ENCODE results near the gene SPOCK1. TPM values are rescaled to one million over a fixed set of nuclear protein-coding genes. Genes with fewer than 3 reads are reported as not detected.

SPOCK1 gene
- polyA plus RNA-seq, 3 donors = 1.8 to 5.7 (median 2.1) TPM

- Histone ChIP-seq H3K9ac (ENCODE audit: insufficient read depth, low read length, poor library complexity, severe bottlenecking) (no peak overlapping the region), H3K36me3 (replicated peaks in 1 of 2; ENCODE audit: control insufficient read depth in 1 of 2, insufficient read depth in 2 of 2, low read length in 2 of 2) (no peaks in the 10 kb centered on the region), H3K9me3 (replicated peaks in 1 of 2; ENCODE audit: control insufficient read depth in 1 of 2, insufficient read depth in 1 of 2, low read length in 2 of 2) (no peaks in the 10 kb centered on the region), H2AFZ (ENCODE audit: insufficient read depth, low read depth, low read length, poor library complexity, severe bottlenecking) (no peak overlapping the region), H3K4me3 (replicated peaks in 1 of 3; ENCODE audit: low read depth in 2 of 3, low read length in 3 of 3) (no peak overlapping the region), H4K20me1 (ENCODE audit: insufficient read depth, low read length) (no peaks in the 10 kb centered on the region), H3K4me2 (replicated peaks; ENCODE audit: extremely low read depth, low read length, poor library complexity, severe bottlenecking) (no peak overlapping the region), H3K27ac (ENCODE audit: low read depth in 1 of 2, low read length in 2 of 2) (no peak overlapping the region), H3K27me3 (ENCODE audit: control insufficient read depth in 2 of 2, insufficient read depth in 2 of 2, low read length in 2 of 2) (no peaks in the 10 kb centered on the region), H3K79me2 (ENCODE audit: insufficient read depth, low read length) (no peaks in the 10 kb centered on the region), H3K4me1 (ENCODE audit: control insufficient read depth in 1 of 2, insufficient read depth in 2 of 2, low read length in 2 of 2) (no peaks in the 10 kb centered on the region)
- H3K9me3 Mint-ChIP-seq = peaks cover 0 to 3% (median 0%) of the 10 kb centered on the region in 7 donors
- H3K27ac Mint-ChIP-seq = no peak overlapping the region
- no peaks in the 10 kb centered on the region for H3K36me3 Mint-ChIP-seq
- no peak for DNase-seq
- no peak overlapping the region for H3K4me3 Mint-ChIP-seq
- peaks cover 2% of the 10 kb centered on the region in 3 donors for H3K27me3 Mint-ChIP-seq (ENCODE audit: low read depth in 3 of 3)
- WGBS (ENCODE audit: insufficient coverage) = no CpG with 5 or more reads among the region's 1 CpG
- TF ChIP-seq CTCF (IDR thresholded peaks at IDR 0.05) = no peak
- peaks cover 3% of the 10 kb centered on the region for H3K4me1 Mint-ChIP-seq
- intact Hi-C loops (cut with micrococcal nuclease) = no loop called here
Measured at GRCh38 chr5:137091472-137091871, 407.7 kb downstream of the SPOCK1 start.

GRCh38 chr5:137090721-137091120 lies 408.4 kb downstream of the SPOCK1 start:
- Histone ChIP-seq H4K20me1 (ENCODE audit: insufficient read depth, low read length) (no peaks in the 10 kb centered on the region), H3K4me2 (replicated peaks; ENCODE audit: extremely low read depth, low read length, poor library complexity, severe bottlenecking) (no peak overlapping the region), H3K9me3 (replicated peaks in 1 of 2; ENCODE audit: control insufficient read depth in 1 of 2, insufficient read depth in 1 of 2, low read length in 2 of 2) (no peaks in the 10 kb centered on the region), H3K9ac (ENCODE audit: insufficient read depth, low read length, poor library complexity, severe bottlenecking) (no peak overlapping the region), H3K4me1 (ENCODE audit: control insufficient read depth in 1 of 2, insufficient read depth in 2 of 2, low read length in 2 of 2) (no peaks in the 10 kb centered on the region), H3K4me3 (replicated peaks in 1 of 3; ENCODE audit: low read depth in 2 of 3, low read length in 3 of 3) (no peak overlapping the region), H3K36me3 (replicated peaks in 1 of 2; ENCODE audit: control insufficient read depth in 1 of 2, insufficient read depth in 2 of 2, low read length in 2 of 2) (no peaks in the 10 kb centered on the region), H3K27me3 (ENCODE audit: control insufficient read depth in 2 of 2, insufficient read depth in 2 of 2, low read length in 2 of 2) (no peaks in the 10 kb centered on the region), H2AFZ (ENCODE audit: insufficient read depth, low read depth, low read length, poor library complexity, severe bottlenecking) (no peak overlapping the region), H3K79me2 (ENCODE audit: insufficient read depth, low read length) (no peaks in the 10 kb centered on the region), H3K27ac (ENCODE audit: low read depth in 1 of 2, low read length in 2 of 2) (no peak overlapping the region)
- 100% methylated on average over 1 of the region's 2 CpGs for WGBS (ENCODE audit: insufficient coverage)
- Mint-ChIP-seq H3K4me1 (peaks cover 3% of the 10 kb centered on the region), H3K27me3 (ENCODE audit: low read depth in 3 of 3) (peaks cover 2% of the 10 kb centered on the region in 3 donors), H3K27ac (no peak overlapping the region), H3K4me3 (no peak overlapping the region), H3K9me3 (peaks cover 0 to 3% (median 0%) of the 10 kb centered on the region in 7 donors), H3K36me3 (no peaks in the 10 kb centered on the region)
- intact Hi-C loops (cut with micrococcal nuclease) = no loop called here
- TF ChIP-seq CTCF (IDR thresholded peaks at IDR 0.05) = no peak
- DNase-seq = no peak
